K562 treated with DMSO at 1 percent for 24 hours (cell line): ENCODE results near the gene IFNA13. TPM values are rescaled to one million over a fixed set of nuclear protein-coding genes. Genes with fewer than 3 reads are reported as not detected.

Source experiments
- total RNA-seq: library from RNA; unstranded; fragments of 300-600 nt; gene quantifications from 2 replicates; pipeline ENCODE4 v1.2.3, GENCODE V29; 2022; ENCODE audit warnings: low read depth; ENCODE audit not compliant: insufficient read depth

Gene IFNA13
- not detected in 2 replicates for total RNA-seq

GRCh38 chr9:21367957-21368356 is at the start of gene IFNA13:
Gene IFNA13 (minus strand): TSS chr9:21368057. CDS start chr9:21368010, 47 bp downstream.

DNA sequence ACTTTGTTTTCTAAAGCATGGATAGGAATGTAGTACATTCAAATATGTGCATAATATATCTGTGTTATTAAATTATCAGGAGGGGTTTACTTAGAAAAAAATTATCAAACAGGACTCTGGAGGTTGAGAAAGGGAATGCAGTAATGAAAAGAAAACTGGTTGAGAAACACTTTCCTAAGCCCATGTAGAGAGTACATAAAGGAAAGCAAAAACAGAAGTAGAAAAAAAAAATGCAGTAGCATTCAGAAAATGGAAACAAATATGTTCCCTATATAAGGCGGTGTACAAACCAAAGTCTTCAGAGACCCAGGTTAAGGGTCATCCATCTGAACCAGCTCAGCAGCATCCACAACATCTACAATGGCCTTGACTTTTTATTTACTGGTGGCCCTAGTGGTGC is 41.0 kb upstream of the IFNA13 start, which contains the start of gene IFNA8:
Gene IFNA8 (plus strand): TSS at position 301 of the 400 bp plus-strand sequence. CDS start 60 bp downstream, at position 361.

DNA sequence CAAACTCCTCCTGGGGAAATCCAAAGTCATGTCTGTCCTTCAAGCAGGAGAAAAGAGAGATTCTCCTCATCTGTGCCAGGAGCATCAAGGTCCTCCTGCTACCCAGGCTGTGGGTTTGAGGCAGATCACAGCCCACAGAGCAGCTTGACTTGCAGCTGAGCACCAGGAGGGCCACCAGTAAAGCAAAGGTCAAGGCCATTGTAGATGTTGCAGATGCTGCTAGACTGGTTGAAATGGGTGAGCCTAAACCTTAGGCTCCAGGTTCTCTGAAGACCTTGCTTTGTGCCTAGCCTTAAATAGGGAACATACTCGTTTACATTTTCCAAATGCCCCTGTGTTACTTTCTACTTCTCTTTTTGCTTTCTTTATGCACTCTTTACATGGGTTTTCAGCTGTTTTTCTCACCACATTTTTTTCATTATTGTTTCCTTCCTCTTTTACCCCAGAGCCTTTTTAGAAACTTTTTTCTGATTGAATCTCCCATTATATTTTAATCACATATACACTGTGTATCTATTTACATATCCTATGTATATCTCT is 17.3 kb upstream of the IFNA13 start, which contains the start of gene IFNA2:
Gene IFNA2 (minus strand): TSS at position 268 of the 540 bp plus-strand sequence. CDS start 69 bp downstream, at position 199.

DNA sequence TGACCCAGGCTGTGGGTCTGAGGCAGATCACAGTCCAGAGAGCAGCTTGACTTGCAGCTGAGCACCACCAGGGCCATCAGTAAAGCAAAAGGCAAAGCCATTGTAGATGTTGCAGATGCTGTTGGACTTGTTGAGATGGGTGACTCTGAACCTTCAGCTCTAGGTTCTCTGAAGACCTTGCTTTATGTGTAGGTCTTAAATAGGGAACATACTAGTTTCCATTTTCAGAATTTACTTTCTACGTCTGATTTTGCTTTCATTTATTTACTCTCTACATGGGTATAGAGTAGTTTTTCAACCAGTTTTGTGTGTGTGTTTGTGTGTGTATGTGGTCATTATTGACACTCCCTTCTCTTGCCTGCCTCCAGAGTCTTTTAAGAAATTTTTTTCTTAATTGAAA is 17.1 kb downstream of the IFNA13 start, which contains the start of gene IFNA6:
Gene IFNA6 (minus strand): TSS at position 101 of the 400 bp plus-strand sequence. CDS start 0 bp downstream, at position 101.

GRCh38 chr9:21334701-21335632 is 32.9 kb downstream of the IFNA13 start, which contains the start of gene KLHL9:
Gene KLHL9 (minus strand): TSS chr9:21335404. CDS start chr9:21334859, 545 bp downstream.

Other genes starting within 250 kb of the IFNA13 start
- gene IFNW1, start 226.2 kb downstream of the IFNA13 start, total RNA-seq = not detected in 2 replicates
- gene IFNA21, start 201.4 kb downstream of the IFNA13 start, total RNA-seq = not detected in 2 replicates
- not detected in 2 replicates for gene IFNA4, start 180.5 kb downstream of the IFNA13 start, total RNA-seq
- gene IFNA7, start 165.9 kb downstream of the IFNA13 start, total RNA-seq = not detected in 2 replicates
- gene IFNA10, start 160.9 kb downstream of the IFNA13 start, total RNA-seq = not detected in 2 replicates
- gene IFNA16, start 150.7 kb downstream of the IFNA13 start, total RNA-seq = not detected in 2 replicates
- not detected in 2 replicates for gene IFNA17, start 139.8 kb downstream of the IFNA13 start, total RNA-seq
- not detected in 2 replicates for gene IFNA14, start 128.1 kb downstream of the IFNA13 start, total RNA-seq
- gene IFNA5, start 62.7 kb downstream of the IFNA13 start, total RNA-seq = not detected in 2 replicates
- gene KLHL9, start 32.7 kb downstream of the IFNA13 start, total RNA-seq = not detected in 2 replicates
- gene IFNA6, start 17.2 kb downstream of the IFNA13 start, total RNA-seq = not detected in 2 replicates
- not detected in 2 replicates for gene IFNA2, start 17.3 kb upstream of the IFNA13 start, total RNA-seq
- not detected in 2 replicates for gene IFNA8, start 41.1 kb upstream of the IFNA13 start, total RNA-seq
- not detected in 2 replicates for gene IFNA1, start 72.4 kb upstream of the IFNA13 start, total RNA-seq
- not detected in 2 replicates for gene IFNE, start 114.3 kb upstream of the IFNA13 start, total RNA-seq